Activated naive CD8-positive, alpha-beta T cell treated with anti-CD3 and anti-CD28 coated beads, Interleukin-2, amount 50 U/mL, for 24 hours (primary cell): ENCODE results near the gene TOLLIP.
"Not testable (repeated sequence)": the region's sequence is repeated elsewhere in the genome, so short reads cannot be mapped to it uniquely, and the experiment has no call there.

Source experiments
- ATAC-seq: fragments of 150-1000 bp; cut with Tn5 transposase; one replicate; pipeline ENCODE4 v1.10.0; 2021
- DNase-seq: peaks from one replicate; pipeline ENCODE4 v3.0.0; 2021
- H3K27ac Mint-ChIP-seq: one replicate; pipeline ENCODE4 v1.8.0; 2021; ENCODE audit warnings: mild to moderate bottlenecking, mixed read lengths
- H3K27me3 Mint-ChIP-seq: one replicate; pipeline ENCODE4 v1.8.0; 2021; ENCODE audit warnings: mixed read lengths
- H3K36me3 Mint-ChIP-seq: one replicate; pipeline ENCODE4 v1.8.0; 2021; ENCODE audit warnings: low read depth, mixed read lengths
- H3K4me1 Mint-ChIP-seq: one replicate; pipeline ENCODE4 v1.8.0; 2021; ENCODE audit warnings: mixed read lengths
- H3K4me3 Mint-ChIP-seq: one replicate; pipeline ENCODE4 v1.8.0; 2021; ENCODE audit warnings: mild to moderate bottlenecking, moderate library complexity, mixed read lengths
- H3K9me3 Mint-ChIP-seq: one replicate; pipeline ENCODE4 v1.8.0; 2021; ENCODE audit warnings: mixed read lengths

The TOLLIP gene

DNA sequence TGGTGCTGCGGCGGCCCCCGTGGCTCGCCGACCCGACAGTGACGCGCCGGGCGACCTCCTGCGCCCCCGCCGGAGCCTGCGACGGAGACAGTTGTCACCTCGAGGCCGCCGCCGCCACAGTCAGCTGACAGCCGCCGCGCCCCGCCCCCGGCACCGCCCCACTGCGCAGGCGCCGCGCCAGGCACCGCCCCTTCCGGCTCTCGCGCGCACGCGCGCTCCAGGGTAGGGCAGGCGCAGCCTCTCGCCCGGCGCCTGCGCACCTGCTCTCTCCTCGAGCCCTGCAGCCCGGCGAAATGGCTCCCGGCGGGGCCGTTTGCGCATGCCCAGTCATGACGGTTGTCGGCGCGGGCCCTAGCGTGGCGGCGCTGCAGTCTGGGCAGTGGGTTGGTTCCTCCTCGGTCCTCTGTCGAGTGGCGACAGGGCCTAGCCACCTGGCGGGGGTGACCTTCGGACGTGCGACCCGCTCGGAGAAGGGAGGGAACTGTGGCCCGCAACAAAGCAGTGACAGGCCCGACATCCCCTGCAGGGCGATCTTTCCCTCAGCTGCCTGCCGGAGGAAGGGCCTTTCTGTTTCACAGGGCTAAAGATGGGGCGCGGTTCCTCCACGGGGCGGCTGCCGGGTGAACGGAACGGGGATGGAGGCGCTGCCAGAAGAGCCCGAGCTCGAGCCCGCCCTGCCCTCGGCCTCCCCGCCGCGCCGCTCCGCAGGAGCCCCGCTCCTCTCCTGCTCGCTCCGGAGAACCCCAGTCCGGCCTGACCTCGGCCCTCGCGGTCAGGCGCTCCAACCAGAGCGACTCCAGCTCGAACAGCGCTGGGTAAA lies at the start of gene TOLLIP:
TSS of gene TOLLIP (minus strand) at position 135 of the 820 bp plus-strand sequence. CDS start at position 1, 134 bp downstream.
- Mint-ChIP-seq H3K36me3 (peaks cover 23% of the 10 kb centered on the region), H3K9me3 (peaks cover 11% of the 10 kb centered on the region), H3K4me1 (peaks cover 40% of the 10 kb centered on the region), H3K27ac (peak within 1 kb of the TSS; percentile 96), H3K4me3 (peak within 1 kb of the TSS; percentile 89), H3K27me3 (no peaks in the 10 kb centered on the region)
- ATAC-seq (peak; percentile 87), DNase-seq (peak; percentile 99)

DNA sequence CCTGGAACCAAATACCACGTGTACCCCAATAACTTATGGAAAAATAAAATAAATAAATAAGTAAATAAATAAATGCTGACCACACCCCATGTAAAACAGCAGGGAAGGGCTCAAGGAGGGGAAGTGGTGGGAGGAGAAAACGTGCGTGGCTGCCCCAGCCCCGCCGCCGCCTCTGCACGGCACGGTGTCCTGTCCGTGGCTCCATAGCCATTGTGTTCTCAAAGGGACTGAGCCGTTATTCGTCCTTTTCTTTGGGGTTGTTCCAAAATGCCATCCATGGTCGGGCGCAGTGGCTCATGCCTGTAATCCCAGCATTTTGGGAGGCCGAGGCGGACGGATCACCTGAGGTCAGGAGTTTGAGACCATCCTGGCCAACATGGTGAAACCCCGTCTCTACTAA lies 49.5 kb upstream of the TOLLIP start:
- H3K9me3 Mint-ChIP-seq, H3K36me3 Mint-ChIP-seq, ATAC-seq, DNase-seq, H3K27ac Mint-ChIP-seq, H3K4me3 Mint-ChIP-seq, H3K4me1 Mint-ChIP-seq: not testable (repeated sequence)
- H3K27me3 Mint-ChIP-seq = peaks cover 24% of the 10 kb centered on the region

DNA sequence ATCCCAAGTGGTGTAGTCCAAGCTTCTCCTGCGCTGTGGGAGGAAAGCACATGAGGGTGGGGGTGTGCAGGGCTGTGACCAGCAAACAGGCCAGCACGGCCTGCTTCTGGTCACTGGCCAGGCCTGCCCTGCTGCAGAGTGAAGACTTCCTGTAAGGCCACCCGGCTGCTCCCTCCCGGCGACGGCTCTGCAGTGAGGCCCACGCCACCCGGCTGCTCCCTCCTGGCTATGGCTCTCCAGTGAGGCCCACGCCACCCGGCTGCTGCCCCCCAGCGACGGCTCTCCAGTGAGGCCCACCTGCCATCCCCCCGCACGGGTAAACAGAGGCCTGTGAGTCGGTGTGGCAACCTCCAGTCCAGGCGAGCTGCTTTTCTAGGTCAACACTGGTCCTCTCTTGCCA lies 48.9 kb upstream of the TOLLIP start:
- Mint-ChIP-seq H3K4me3 (no peak overlapping the region), H3K27me3 (peaks cover 22% of the 10 kb centered on the region), H3K9me3 (no peaks in the 10 kb centered on the region), H3K36me3 (no peaks in the 10 kb centered on the region), H3K4me1 (no peaks in the 10 kb centered on the region), H3K27ac (no peak overlapping the region)
- no peak for ATAC-seq
- DNase-seq = no peak

DNA sequence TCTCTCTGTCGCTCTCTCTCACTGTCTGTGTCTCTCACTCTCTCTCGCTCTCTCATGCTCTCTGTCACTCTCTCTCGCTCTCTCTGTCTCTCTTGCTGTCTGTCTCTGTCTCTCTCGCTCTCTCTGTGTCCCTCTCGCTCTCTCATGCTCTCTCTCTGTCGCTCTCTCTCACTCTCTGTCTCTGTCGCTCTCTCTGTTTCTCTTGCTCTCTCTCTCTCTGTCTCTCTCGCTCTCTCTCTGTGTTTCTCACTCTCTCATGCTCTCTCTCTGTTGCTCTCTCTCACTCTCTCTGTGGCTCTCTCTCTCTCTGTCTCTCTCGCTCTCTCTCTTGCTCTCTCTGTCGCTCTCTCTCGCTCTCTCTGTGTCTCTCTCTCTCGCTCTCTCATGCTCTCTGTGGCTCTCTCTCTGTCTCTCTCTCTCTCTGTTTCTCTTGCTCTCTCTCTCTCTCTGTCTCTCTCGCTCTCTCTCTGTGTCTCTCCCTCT lies 47.1 kb upstream of the TOLLIP start:
- no peaks in the 10 kb centered on the region for H3K36me3 Mint-ChIP-seq
- no peak overlapping the region for H3K27ac Mint-ChIP-seq
- H3K9me3 Mint-ChIP-seq = no peaks in the 10 kb centered on the region
- peaks cover 18% of the 10 kb centered on the region for H3K27me3 Mint-ChIP-seq
- ATAC-seq (no peak), DNase-seq (no peak)
- no peak overlapping the region for H3K4me3 Mint-ChIP-seq
- H3K4me1 Mint-ChIP-seq = no peaks in the 10 kb centered on the region

DNA sequence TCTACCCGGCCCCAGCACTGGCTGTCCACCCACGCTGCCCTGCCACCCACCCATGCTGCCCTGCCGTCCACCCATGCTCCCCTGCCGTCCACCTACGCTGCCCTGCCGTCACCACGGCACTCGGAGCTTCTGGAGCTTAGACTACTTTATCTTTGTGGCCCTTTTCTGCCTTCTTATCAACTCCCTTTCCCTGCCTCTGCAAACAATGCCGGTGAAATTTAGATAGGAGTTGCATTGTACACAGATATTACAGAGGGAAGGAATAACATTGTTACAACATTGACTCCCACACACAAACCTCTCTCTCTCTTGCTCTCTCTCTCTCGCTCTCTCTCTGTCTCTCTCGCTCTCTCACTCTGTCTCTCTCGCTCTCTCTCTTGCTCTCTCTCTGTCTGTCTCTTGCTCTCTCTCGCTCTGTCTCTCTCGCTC lies 46.6 kb upstream of the TOLLIP start:
- DNase-seq = no peak
- Mint-ChIP-seq H3K4me3 (no peak overlapping the region), H3K27me3 (peaks cover 18% of the 10 kb centered on the region), H3K9me3 (no peaks in the 10 kb centered on the region), H3K27ac (no peak overlapping the region), H3K4me1 (no peaks in the 10 kb centered on the region), H3K36me3 (no peaks in the 10 kb centered on the region)
- no peak for ATAC-seq

DNA sequence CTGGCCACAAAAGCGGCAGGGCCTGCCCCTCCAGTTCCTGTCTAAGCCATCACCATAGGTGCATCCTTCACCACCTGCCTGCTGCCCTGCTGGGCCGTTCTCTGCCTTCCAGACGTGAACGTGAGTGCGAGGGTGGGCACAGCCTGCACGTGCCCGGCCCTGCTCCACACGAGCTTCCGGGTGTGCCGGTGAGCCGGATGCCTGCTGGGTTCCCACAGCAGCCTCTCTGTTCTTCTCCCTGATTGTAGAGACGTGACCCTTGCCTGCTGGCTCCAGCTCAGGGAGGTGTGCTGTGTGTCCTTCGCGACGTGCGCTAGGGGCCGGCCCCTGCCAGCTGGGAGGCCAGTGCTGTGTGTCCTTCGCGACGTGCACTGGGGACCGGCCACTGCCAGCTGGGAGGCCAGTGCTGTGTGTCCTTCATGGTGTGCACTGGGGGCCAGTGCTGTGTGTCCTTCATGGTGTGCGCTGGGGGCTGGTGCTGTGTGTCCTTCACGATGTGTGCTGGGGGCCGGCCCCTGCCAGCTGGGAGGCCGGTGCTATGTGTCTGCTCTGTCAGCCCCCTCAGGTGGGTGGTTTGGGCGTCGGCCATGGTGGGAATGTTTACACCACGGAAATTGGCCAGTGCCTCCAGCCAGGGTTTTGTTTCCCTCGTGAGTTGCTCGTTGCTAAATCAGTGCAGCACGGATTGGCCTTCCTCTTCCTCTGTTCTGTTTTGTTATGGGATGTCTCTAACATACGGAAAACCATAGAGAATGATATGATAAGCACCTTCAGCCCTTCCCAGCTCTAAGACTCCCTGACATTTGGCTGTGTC lies 44.9 kb upstream of the TOLLIP start:
- Mint-ChIP-seq H3K4me1 (no peaks in the 10 kb centered on the region), H3K4me3 (no peak overlapping the region), H3K27me3 (peaks cover 18% of the 10 kb centered on the region), H3K36me3 (no peaks in the 10 kb centered on the region), H3K27ac (no peak overlapping the region), H3K9me3 (no peaks in the 10 kb centered on the region)
- ATAC-seq (no peak), DNase-seq (no peak)

DNA sequence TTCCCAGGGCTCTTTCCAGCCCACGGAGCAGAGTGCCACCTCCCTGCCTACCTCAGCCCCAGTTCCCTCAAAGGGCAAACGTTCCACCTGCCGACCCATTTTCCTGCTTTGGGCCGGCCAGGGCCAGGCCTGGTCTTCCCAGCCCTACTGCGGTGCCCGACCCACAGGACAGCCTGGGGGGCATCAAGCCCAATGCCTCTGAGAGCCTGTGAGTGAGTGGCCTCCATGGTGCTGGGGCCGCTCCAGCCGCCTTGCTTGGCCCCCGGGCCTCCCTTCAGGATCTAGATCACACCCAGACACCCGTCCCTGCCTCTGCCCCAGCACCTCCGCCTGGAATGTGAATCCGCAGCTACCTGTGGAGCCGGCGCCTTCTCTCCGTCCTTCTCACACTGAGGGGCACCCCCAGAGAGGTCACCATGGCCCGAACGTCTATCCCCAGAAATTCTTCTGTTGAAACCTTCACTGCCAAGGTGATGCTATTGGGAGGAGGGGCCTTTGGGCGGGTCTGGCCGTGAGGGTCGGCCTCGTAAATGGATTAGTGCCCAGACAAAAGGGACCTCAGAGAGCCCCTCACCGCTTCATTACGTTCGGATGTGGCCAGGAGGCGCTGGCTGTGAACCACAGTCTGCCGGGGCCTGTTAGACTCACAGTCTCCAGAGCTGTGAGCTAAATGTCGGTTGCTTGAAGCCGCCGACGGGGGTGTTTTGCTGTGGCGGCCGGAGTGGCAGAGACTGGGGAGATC lies 44.1 kb upstream of the TOLLIP start:
- H3K27ac Mint-ChIP-seq = peak overlapping the region; percentile 2
- no peaks in the 10 kb centered on the region for H3K4me1 Mint-ChIP-seq
- DNase-seq = no peak
- H3K9me3 Mint-ChIP-seq = no peaks in the 10 kb centered on the region
- no peak overlapping the region for H3K4me3 Mint-ChIP-seq
- H3K27me3 Mint-ChIP-seq = peaks cover 18% of the 10 kb centered on the region
- no peak for ATAC-seq
- H3K36me3 Mint-ChIP-seq = no peaks in the 10 kb centered on the region

DNA sequence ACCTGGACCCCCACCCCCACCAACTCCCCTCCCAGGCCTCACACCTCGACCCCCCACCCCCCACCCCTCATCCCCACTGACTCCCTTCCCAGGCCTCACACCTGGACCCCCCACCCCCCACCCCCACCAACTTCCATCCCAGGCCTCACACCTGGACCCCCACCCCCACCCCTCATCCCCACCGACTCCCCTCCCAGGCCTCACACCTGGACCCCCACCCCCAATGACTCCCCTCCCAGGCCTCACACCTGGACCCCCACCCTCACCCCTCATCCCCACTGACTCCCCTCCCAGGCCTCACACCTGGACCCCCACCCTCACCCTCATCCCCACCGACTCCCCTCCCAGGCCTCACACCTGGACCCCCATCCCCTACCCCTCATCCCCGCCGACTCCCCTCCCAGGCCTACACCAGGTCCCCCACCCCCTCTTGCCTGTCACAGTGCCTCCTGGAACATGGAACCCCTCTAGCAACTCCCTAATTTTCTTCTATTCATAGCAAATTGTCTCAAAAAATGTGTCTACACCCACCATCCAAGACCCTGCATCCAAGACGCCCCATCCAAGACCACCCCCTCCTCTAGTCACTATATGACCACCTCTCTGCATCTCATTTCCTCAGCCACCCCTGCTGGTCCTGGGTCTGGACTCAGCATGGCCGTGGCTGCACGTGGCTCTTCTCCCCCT lies 43.4 kb upstream of the TOLLIP start:
- no peaks in the 10 kb centered on the region for H3K4me1 Mint-ChIP-seq
- H3K4me3 Mint-ChIP-seq = no peak overlapping the region
- no peak for ATAC-seq
- no peaks in the 10 kb centered on the region for H3K9me3 Mint-ChIP-seq
- H3K27me3 Mint-ChIP-seq = peaks cover 14% of the 10 kb centered on the region
- DNase-seq = no peak
- no peaks in the 10 kb centered on the region for H3K36me3 Mint-ChIP-seq
- peak overlapping the region; percentile 2 for H3K27ac Mint-ChIP-seq

DNA sequence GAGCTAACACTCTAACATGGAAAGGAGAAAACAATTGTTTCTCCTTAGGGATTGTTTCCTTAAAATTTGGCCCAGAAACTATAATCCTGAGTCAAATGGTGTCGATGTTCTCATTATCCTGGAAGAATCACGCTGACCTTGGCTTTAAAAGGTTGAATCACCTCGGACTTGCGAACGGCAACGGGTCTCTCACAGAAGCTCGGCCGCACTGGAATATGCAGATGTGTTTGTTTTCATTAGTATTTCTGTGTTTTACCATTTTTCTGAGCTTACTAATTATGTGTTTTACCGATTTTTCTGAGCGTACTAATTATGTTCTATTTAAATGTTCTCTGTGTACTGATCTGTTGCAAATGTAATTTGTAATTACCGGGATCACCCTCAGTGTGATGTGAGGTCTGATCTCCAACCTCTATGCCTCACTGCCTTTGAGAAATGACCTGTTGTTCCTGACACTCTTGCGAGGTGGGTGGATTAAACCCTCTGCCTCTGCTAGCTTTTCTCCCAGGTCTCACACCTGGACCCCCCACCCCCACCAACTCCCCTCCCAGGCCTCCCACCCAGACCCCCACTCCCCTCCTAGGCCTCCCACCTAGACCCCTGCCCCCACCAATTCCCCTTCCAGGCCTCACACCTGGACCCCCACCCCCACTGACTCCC lies 42.0 kb upstream of the TOLLIP start:
- no peak overlapping the region for H3K27ac Mint-ChIP-seq
- H3K9me3 Mint-ChIP-seq = no peaks in the 10 kb centered on the region
- no peak for ATAC-seq
- H3K27me3 Mint-ChIP-seq = peaks cover 8% of the 10 kb centered on the region
- H3K4me3 Mint-ChIP-seq = no peak overlapping the region
- no peaks in the 10 kb centered on the region for H3K4me1 Mint-ChIP-seq
- H3K36me3 Mint-ChIP-seq = no peaks in the 10 kb centered on the region
- DNase-seq = peak; percentile 31

DNA sequence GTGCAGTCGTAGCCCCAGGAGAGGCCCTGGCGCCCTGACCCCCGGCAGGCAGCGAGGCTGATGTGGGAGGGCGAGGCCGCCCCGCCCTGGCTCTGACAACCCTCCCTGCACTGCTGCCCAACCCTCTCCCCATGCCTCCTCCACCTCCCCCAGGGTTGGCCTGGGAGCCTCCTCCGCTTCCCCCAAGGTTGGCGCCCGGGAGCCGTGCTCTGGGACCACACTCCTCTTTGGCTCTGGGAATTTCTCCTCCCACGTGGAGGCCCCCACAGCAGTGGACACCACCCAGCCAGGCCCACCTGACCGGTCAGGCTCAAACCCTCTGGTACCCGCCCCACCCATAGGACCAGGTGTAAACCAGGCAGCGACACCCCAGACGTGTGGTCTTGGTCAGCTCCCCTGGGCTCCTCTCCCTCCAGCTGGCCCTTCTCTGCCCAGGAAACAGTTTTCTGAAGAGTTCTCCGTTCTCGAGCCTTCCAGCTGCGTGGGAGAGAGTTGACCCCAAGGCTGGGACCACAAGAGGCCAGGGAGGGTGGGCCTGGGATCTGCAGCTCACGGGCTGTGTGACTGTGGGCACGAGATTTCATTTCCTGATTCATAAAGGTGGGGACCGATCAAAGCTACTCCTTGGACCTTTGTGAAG lies 40.8 kb upstream of the TOLLIP start:
- Mint-ChIP-seq H3K27me3 (peaks cover 3% of the 10 kb centered on the region), H3K4me1 (peaks cover 3% of the 10 kb centered on the region), H3K36me3 (no peaks in the 10 kb centered on the region), H3K4me3 (no peak overlapping the region), H3K9me3 (no peaks in the 10 kb centered on the region), H3K27ac (no peak overlapping the region)
- no peak for DNase-seq
- ATAC-seq = no peak

DNA sequence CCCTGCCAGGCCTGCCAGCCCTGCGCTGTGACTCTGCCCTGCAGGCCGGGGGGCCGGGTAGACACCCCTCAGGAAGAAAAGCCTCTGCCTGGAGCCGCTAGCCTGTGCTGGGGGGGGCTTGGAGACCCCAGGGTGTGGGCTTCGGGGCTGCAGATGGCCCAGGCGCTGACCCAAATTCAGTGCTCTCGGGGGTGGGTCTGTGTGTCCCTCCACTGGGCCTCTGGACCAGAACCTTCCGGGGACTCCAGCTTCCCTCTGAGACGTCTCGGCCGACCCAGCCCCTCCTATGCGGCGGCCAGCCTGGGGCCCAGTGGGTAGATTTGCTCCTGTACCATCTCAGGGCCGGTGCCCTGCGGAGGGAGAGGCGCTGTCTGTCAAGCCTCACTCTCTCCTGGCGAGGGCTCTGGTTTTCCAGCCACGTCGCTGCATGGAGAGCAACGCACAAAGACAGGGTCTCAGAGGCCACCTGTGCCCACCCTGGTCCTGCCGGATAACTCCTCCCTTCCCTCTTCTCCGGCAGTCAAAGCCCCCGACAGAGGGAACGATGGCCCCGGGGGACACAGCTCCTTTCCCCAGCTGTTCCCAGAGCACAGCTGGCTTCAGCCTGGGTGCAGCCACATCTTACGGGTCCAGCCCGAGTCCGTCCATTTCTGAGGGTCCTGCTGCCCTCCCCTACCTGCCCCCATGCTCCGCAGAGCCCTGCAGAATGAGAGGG lies 40.1 kb upstream of the TOLLIP start:
- DNase-seq = no peak
- Mint-ChIP-seq H3K27ac (no peak overlapping the region), H3K36me3 (no peaks in the 10 kb centered on the region), H3K4me3 (no peak overlapping the region), H3K27me3 (no peaks in the 10 kb centered on the region), H3K9me3 (no peaks in the 10 kb centered on the region), H3K4me1 (peaks cover 3% of the 10 kb centered on the region)
- no peak for ATAC-seq

DNA sequence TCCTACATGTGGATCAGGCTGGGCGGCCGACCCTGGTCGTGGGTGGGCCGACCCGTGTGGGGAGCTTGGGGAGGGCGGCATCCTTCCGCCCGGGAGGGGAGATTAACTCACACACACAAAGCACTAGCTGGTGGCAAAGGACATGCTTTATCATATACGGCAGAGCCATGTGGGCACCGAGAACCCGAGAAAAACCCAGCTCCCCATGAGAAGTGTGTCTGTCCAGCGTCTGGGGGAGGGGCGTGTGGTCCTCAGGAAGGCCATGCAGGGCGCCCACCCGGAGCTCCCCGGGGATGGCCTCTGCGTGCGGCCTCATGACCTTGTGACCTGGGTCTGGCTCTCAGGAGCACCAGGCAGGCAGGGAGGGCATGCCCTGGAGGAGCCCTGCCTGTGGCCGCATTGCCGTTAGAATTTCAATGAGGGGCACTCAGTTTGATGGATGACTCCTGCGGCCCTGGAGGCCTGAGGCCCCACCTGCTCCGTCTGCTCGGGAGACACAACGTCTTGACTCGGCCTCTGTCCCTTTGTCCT lies 39.4 kb upstream of the TOLLIP start:
- H3K27ac Mint-ChIP-seq = no peak overlapping the region
- H3K4me3 Mint-ChIP-seq = no peak overlapping the region
- H3K27me3 Mint-ChIP-seq = no peaks in the 10 kb centered on the region
- ATAC-seq (no peak), DNase-seq (no peak)
- H3K4me1 Mint-ChIP-seq = peaks cover 3% of the 10 kb centered on the region
- no peaks in the 10 kb centered on the region for H3K9me3 Mint-ChIP-seq
- no peaks in the 10 kb centered on the region for H3K36me3 Mint-ChIP-seq
